ENCODE results near the gene METRNL. TPM values are rescaled to one million over a fixed set of nuclear protein-coding genes. Genes with fewer than 3 reads are reported as not detected.

The METRNL gene
- total RNA-seq, 1 experiment from 2014 or later, result 58.7 TPM

DNA sequence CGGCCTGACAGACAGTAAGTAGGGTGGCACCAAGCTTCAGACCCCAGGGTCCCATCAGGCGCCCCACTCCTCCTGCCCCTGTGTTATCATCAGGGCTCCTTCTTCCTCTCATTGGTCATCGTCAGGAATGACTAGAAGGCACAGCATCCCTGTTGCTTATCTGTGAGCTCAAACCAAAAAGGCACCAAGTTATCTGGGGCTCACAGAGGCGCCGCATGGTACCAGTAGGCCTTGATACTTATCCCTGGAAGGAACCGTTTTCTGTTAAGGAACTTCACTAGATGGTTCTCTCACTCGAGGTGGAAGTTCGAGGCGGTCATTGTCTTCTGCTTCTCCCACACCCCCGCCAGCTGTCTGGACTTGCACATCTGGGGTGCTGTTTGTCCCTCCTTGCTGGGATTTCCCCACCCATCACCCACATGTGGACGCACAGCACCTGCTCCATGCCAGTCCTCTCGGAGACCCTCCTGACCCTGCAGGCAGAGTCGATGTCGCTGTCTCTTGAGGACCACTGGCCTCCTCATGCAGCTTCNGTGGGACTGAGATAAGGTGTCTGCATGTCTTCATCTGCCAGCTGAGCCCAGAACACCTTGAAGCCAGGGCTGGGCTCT lies 52.1 kb downstream of the METRNL start:
- ATAC-seq, result no peak
- CTCF ChIA-PET, result no interaction called here

More for the DNA sequence above, 52.1 kb downstream of the METRNL start:
- H3K27me3 ChIP-seq (ENCODE audit: insufficient read depth, low read length), result peaks cover 4% of the 10 kb centered on the region; the same call in 1 of the 2 replicates
- ChIA-PET POLR2A (no interaction called here), RAD21 (ENCODE audit: low non-redundant PET in 1 of 2, low total read pairs in 2 of 2, uncharacterized antibody in 2 of 2, unreplicated experiment in 2 of 2) (no interaction called here)
- no peak overlapping the region for H3K27ac ChIP-seq (ENCODE audit: low read depth, low read length)
- H3K9me2 ChIP-seq (ENCODE audit: insufficient read depth), result no peaks in the 10 kb centered on the region
- no peaks in the 10 kb centered on the region for H3K79me2 ChIP-seq (ENCODE audit: insufficient read depth, low read length)
- H3K9me3 ChIP-seq (ENCODE audit: control insufficient read depth in 1 of 2, insufficient read depth in 1 of 2, low read depth in 1 of 2, low read length in 2 of 2), result no peaks in the 10 kb centered on the region
- H4K20me1 ChIP-seq (ENCODE audit: insufficient read depth), result no peaks in the 10 kb centered on the region
- H3K4me2 ChIP-seq (ENCODE audit: low read length), result no peak overlapping the region
- H3K9ac ChIP-seq (ENCODE audit: low read length), result no peak overlapping the region
- H2AFZ ChIP-seq (ENCODE audit: low read depth, low read length, poor library complexity, severe bottlenecking), result no peak overlapping the region
- TF ChIP-seq RAD21 (IDR thresholded peaks at IDR 0.05; ENCODE audit: low read depth) (no peak), FOSL1 (IDR thresholded peaks at IDR 0.05; ENCODE audit: low read depth) (no peak), TCF7L2 (IDR thresholded peaks at IDR 0.05; ENCODE audit: borderline replicate concordance, extremely low read depth, insufficient read depth, insufficient read length) (no peak), ZFX (IDR thresholded peaks at IDR 0.05) (no peak), EGR1 (IDR thresholded peaks at IDR 0.05; ENCODE audit: low read depth) (no peak), POLR2AphosphoS5 (IDR thresholded peaks at IDR 0.05; ENCODE audit: low read depth, low read length) (no peak), EZH2 (IDR thresholded peaks at IDR 0.05) (no peak), POLR2A (IDR thresholded peaks at IDR 0.05; ENCODE audit: borderline replicate concordance, extremely low read depth, insufficient read depth, insufficient read length) (no peak), ELF1 (IDR thresholded peaks at IDR 0.05; ENCODE audit: borderline replicate concordance, low read depth) (no peak), SRF (IDR thresholded peaks at IDR 0.05; ENCODE audit: low read depth) (no peak)
- TF ChIP-seq, protein P1, sequence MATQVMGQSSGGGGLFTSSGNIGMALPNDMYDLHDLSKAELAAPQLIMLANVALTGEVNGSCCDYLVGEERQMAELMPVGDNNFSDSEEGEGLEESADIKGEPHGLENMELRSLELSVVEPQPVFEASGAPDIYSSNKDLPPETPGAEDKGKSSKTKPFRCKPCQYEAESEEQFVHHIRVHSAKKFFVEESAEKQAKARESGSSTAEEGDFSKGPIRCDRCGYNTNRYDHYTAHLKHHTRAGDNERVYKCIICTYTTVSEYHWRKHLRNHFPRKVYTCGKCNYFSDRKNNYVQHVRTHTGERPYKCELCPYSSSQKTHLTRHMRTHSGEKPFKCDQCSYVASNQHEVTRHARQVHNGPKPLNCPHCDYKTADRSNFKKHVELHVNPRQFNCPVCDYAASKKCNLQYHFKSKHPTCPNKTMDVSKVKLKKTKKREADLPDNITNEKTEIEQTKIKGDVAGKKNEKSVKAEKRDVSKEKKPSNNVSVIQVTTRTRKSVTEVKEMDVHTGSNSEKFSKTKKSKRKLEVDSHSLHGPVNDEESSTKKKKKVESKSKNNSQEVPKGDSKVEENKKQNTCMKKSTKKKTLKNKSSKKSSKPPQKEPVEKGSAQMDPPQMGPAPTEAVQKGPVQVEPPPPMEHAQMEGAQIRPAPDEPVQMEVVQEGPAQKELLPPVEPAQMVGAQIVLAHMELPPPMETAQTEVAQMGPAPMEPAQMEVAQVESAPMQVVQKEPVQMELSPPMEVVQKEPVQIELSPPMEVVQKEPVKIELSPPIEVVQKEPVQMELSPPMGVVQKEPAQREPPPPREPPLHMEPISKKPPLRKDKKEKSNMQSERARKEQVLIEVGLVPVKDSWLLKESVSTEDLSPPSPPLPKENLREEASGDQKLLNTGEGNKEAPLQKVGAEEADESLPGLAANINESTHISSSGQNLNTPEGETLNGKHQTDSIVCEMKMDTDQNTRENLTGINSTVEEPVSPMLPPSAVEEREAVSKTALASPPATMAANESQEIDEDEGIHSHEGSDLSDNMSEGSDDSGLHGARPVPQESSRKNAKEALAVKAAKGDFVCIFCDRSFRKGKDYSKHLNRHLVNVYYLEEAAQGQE (IDR thresholded peaks at IDR 0.05; ENCODE audit: low read depth), result no peak
- TF ChIP-seq, protein P2, sequence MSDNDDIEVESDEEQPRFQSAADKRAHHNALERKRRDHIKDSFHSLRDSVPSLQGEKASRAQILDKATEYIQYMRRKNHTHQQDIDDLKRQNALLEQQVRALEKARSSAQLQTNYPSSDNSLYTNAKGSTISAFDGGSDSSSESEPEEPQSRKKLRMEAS (IDR thresholded peaks at IDR 0.05), result no peak
- TF ChIP-seq, protein P3, sequence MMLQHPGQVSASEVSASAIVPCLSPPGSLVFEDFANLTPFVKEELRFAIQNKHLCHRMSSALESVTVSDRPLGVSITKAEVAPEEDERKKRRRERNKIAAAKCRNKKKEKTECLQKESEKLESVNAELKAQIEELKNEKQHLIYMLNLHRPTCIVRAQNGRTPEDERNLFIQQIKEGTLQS (IDR thresholded peaks at IDR 0.05), result no peak
- no peaks in the 10 kb centered on the region for H3K36me3 ChIP-seq (ENCODE audit: control insufficient read depth in 1 of 2, insufficient read depth in 2 of 2, low read length in 2 of 2)
- H3K4me3 ChIP-seq (replicated peaks in 1 of 2; ENCODE audit: low read depth in 1 of 2, low read length in 2 of 2), result no peak overlapping the region
- no peak for DNase-seq (ENCODE audit: low read depth, low spot score)
- intact Hi-C loops (cut with micrococcal nuclease), result no loop called here
- no TSS peak for BruUV-seq (replicated peaks)
- peaks cover 0 to 9% of the 10 kb centered on the region in 2 experiments; a peak in 1 of 4 replicates for H3K4me1 ChIP-seq (ENCODE audit: control insufficient read depth in 1 of 2, insufficient read depth in 2 of 2, low read length in 2 of 2)
